Measurements from ENCODE around the gene KLK1.

- TF ChIP-seq POLR2A (IDR thresholded peaks at IDR 0.05) (no peak), CTCF (IDR thresholded peaks at IDR 0.05) (no peak), POLR2AphosphoS5 (IDR thresholded peaks at IDR 0.05) (no peak)
These were observed 38.3 kb downstream of the KLK1 start for GRCh38 chr19:50785329-50785728.

Data from breast epithelium (tissue), 3 donors.